Measurements from ENCODE around the gene IQSEC1. TPM values are rescaled to one million over a fixed set of nuclear protein-coding genes. Genes with fewer than 3 reads are reported as not detected.

Gene IQSEC1
- total and polyA plus RNA-seq, 2 of the 8 experiments (the other 6 are each of a cell fraction or from before 2014, with no cell fraction given), result 6.8 to 28.8 TPM

GRCh38 chr3:13081603-13082360 is 8.6 kb upstream of the IQSEC1 start:
- H3K36me3 ChIP-seq (ENCODE audit: control insufficient read depth in 2 of 4, insufficient read depth in 4 of 4, low read length in 3 of 4), result no peaks in the 10 kb centered on the region
- no peak overlapping the region for H4K5ac ChIP-seq (ENCODE audit: insufficient read length, low read depth, low read length)
- DNase-seq (ENCODE audit: low read depth in 1 of 2, low spot score in 2 of 2) (no peak), FAIRE-seq (no peak)
- H2BK5ac ChIP-seq (ENCODE audit: low read depth, low read length), result no peak overlapping the region
- H3K4me2 ChIP-seq (ENCODE audit: insufficient read depth in 1 of 2, low read depth in 2 of 2, low read length in 2 of 2), result no peak overlapping the region
- H4K8ac ChIP-seq (ENCODE audit: extremely low read depth, insufficient read depth, low read length), result no peak overlapping the region
- H4K20me1 ChIP-seq (replicated peaks in 1 of 2; ENCODE audit: control insufficient read depth in 1 of 2, insufficient read depth in 2 of 2, low read length in 2 of 2), result no peaks in the 10 kb centered on the region
- no peak overlapping the region for H2BK120ac ChIP-seq (replicated peaks; ENCODE audit: low read depth, low read length)
- no peak overlapping the region for H4K91ac ChIP-seq (replicated peaks; ENCODE audit: insufficient read length, low read length)
- H3K18ac ChIP-seq (ENCODE audit: extremely low read depth, low read length), result no peak overlapping the region
- H3K14ac ChIP-seq (ENCODE audit: insufficient read length), result no peak overlapping the region
- H3K9ac ChIP-seq (replicated peaks in 1 of 4; ENCODE audit: extremely low read depth in 1 of 4, low read depth in 3 of 4, low read length in 3 of 4), result no peak overlapping the region
- CTCF ChIA-PET (ENCODE audit: partially characterized antibody), result interaction anchor here (0.9 to 4.2 kb wide), 5 partner anchors 10 to 161 kb away, joined by 3 to 47 read pairs (median 5); no protein-coding TSS in a partner anchor
- no peak overlapping the region for H2BK12ac ChIP-seq (ENCODE audit: low read depth, low read length)
- H3K23me2 ChIP-seq (ENCODE audit: low read depth, low read length), result no peaks in the 10 kb centered on the region; the same call in 1 of the 2 replicates
- H2AK5ac ChIP-seq (ENCODE audit: low read depth, low read length), result no peak overlapping the region
- no peak overlapping the region for H3K56ac ChIP-seq (replicated peaks; ENCODE audit: insufficient read length, low read depth, low read length)
- POLR2A ChIA-PET (ENCODE audit: partially characterized antibody), result interaction anchor here (0.6 to 1.3 kb wide), 3 partner anchors 10 to 339 kb away, joined by 3 read pairs; partner anchors contain the start of gene NUP210
- H2AFZ ChIP-seq (ENCODE audit: low read length), result no peak overlapping the region
- no peaks in the 10 kb centered on the region for H3K79me2 ChIP-seq (ENCODE audit: control insufficient read depth in 1 of 2, insufficient read depth in 2 of 2, low read length in 2 of 2)
- H3K4me1 ChIP-seq (replicated peaks in 1 of 4; ENCODE audit: control insufficient read depth in 3 of 4, insufficient read depth in 4 of 4, low read length in 3 of 4), result peaks cover 0 to 3% (median 0%) of the 10 kb centered on the region in 4 experiments; a peak in 1 of 7 replicates
- no peaks in the 10 kb centered on the region for H3K27me3 ChIP-seq (replicated peaks in 1 of 4; ENCODE audit: control insufficient read depth in 3 of 4, extremely low read depth in 1 of 4, insufficient read depth in 3 of 4, low read length in 3 of 4)
- no peak overlapping the region for H3K4ac ChIP-seq (replicated peaks; ENCODE audit: insufficient read length, low read depth, low read length)
- H3K23ac ChIP-seq (ENCODE audit: insufficient read length), result no peak overlapping the region
- 87% methylated on average over 23 of the region's 23 CpGs; no CpG with 5 or more reads in 1 of the 2 experiments for WGBS, 2 experiments (ENCODE audit: extremely low coverage in 1 of 2, insufficient coverage in 1 of 2, insufficient read length in 1 of 2, insufficient replicate concordance in 2 of 2, low coverage in 1 of 2, low lambda C conversion rate in 2 of 2, missing lambda C conversion rate in 1 of 2)
- no peak overlapping the region for H3K4me3 ChIP-seq (ENCODE audit: extremely low read depth in 1 of 4, insufficient read depth in 2 of 4, low read depth in 3 of 4, low read length in 4 of 4)
- H2BK20ac ChIP-seq (ENCODE audit: low read length), result no peak overlapping the region
- no peak overlapping the region for H3K27ac ChIP-seq (ENCODE audit: low read depth, low read length)
- H3K9me3 ChIP-seq (ENCODE audit: insufficient read depth in 2 of 2, low read depth in 1 of 2, low read length in 1 of 2), result no peaks in the 10 kb centered on the region
- no peak overlapping the region for H2BK15ac ChIP-seq (ENCODE audit: low read length)
- no peaks in the 10 kb centered on the region for H3K79me1 ChIP-seq (ENCODE audit: low read depth, low read length)
- TF ChIP-seq SIX5 (IDR thresholded peaks at IDR 0.05; ENCODE audit: low read depth, low read length) (no peak), POLR2AphosphoS5 (IDR thresholded peaks at IDR 0.05; ENCODE audit: low read depth, low read length) (no peak), POU5F1 (IDR thresholded peaks at IDR 0.05; ENCODE audit: low read depth, low read length) (no peak), SP1 (IDR thresholded peaks at IDR 0.05; ENCODE audit: low read depth, low read length) (no peak), CTBP2 (IDR thresholded peaks at IDR 0.05; ENCODE audit: borderline replicate concordance, insufficient read depth, insufficient read length, low read length) (no peak), SP2 (IDR thresholded peaks at IDR 0.05; ENCODE audit: low read length) (no peak), RAD21 (IDR thresholded peaks at IDR 0.05 in 1 of 2, conservative IDR thresholded peaks at IDR 0.05 in 1 of 2; ENCODE audit: low read depth in 2 of 2, low read length in 2 of 2) (no peak), HDAC2 (IDR thresholded peaks at IDR 0.05; ENCODE audit: borderline replicate concordance in 1 of 2, low read depth in 2 of 2, low read length in 2 of 2) (no peak), E2F6 (IDR thresholded peaks at IDR 0.05) (no peak), HDAC6 (IDR thresholded peaks at IDR 0.05; ENCODE audit: low read depth, low read length) (no peak)
